ENCODE data around the gene MAP3K19. TPM values are rescaled to one million over a fixed set of nuclear protein-coding genes. Genes with fewer than 3 reads are reported as not detected.

The MAP3K19 gene
- total and polyA plus RNA-seq, 2 of the 8 experiments (the other 6 are each of a cell fraction or from before 2014, with no cell fraction given) = not detected

GRCh38 chr2:135010200-135010942, 36.9 kb downstream of the MAP3K19 start:
- 88% methylated on average over 10 of the region's 10 CpGs; no CpG with 5 or more reads in 1 of the 2 experiments for WGBS, 2 experiments (ENCODE audit: extremely low coverage in 1 of 2, insufficient coverage in 1 of 2, insufficient read length in 1 of 2, insufficient replicate concordance in 2 of 2, low coverage in 1 of 2, low lambda C conversion rate in 2 of 2, missing lambda C conversion rate in 1 of 2)
- H3K36me3 ChIP-seq (ENCODE audit: control insufficient read depth in 2 of 4, insufficient read depth in 4 of 4, low read length in 3 of 4) = no peaks in the 10 kb centered on the region
- no peak overlapping the region for H4K91ac ChIP-seq (replicated peaks; ENCODE audit: insufficient read length, low read length)
- H2BK120ac ChIP-seq (replicated peaks; ENCODE audit: low read depth, low read length) = no peak overlapping the region
- no peaks in the 10 kb centered on the region for H3K79me2 ChIP-seq (ENCODE audit: control insufficient read depth in 1 of 2, insufficient read depth in 2 of 2, low read length in 2 of 2)
- no peak overlapping the region for H3K27ac ChIP-seq (ENCODE audit: low read depth, low read length)
- H4K5ac ChIP-seq (ENCODE audit: insufficient read length, low read depth, low read length) = no peak overlapping the region
- no peaks in the 10 kb centered on the region for H3K27me3 ChIP-seq (replicated peaks in 1 of 4; ENCODE audit: control insufficient read depth in 3 of 4, extremely low read depth in 1 of 4, insufficient read depth in 3 of 4, low read length in 3 of 4)
- no peak overlapping the region for H3K4me3 ChIP-seq (ENCODE audit: extremely low read depth in 1 of 4, insufficient read depth in 2 of 4, low read depth in 3 of 4, low read length in 4 of 4)
- CTCF ChIA-PET (ENCODE audit: partially characterized antibody) = interaction anchor here (0.5 to 2.1 kb wide), 8 partner anchors 21 to 895 kb away, joined by 3 to 7 read pairs (median 4); no protein-coding TSS in a partner anchor
- H2BK20ac ChIP-seq (ENCODE audit: low read length) = no peak overlapping the region
- no peak overlapping the region; the same call in 1 of the 2 replicates for H2AFZ ChIP-seq (ENCODE audit: low read length)
- no peaks in the 10 kb centered on the region for H3K79me1 ChIP-seq (ENCODE audit: low read depth, low read length)
- H3K9me3 ChIP-seq (ENCODE audit: insufficient read depth in 2 of 2, low read depth in 1 of 2, low read length in 1 of 2) = no peaks in the 10 kb centered on the region
- no peak overlapping the region for H2BK12ac ChIP-seq (ENCODE audit: low read depth, low read length)
- POLR2A ChIA-PET (ENCODE audit: partially characterized antibody) = no interaction called here
- no peak for DNase-seq (ENCODE audit: low read depth in 1 of 2, low spot score in 2 of 2)
- FAIRE-seq = no peak
- no peak overlapping the region for H3K23ac ChIP-seq (ENCODE audit: insufficient read length)
- H3K14ac ChIP-seq (ENCODE audit: insufficient read length) = no peak overlapping the region
- no peak overlapping the region for H4K8ac ChIP-seq (ENCODE audit: extremely low read depth, insufficient read depth, low read length)
- H3K18ac ChIP-seq (ENCODE audit: extremely low read depth, low read length) = no peak overlapping the region
- no peaks in the 10 kb centered on the region for H4K20me1 ChIP-seq (replicated peaks in 1 of 2; ENCODE audit: control insufficient read depth in 1 of 2, insufficient read depth in 2 of 2, low read length in 2 of 2)
- no peak overlapping the region for H3K56ac ChIP-seq (replicated peaks; ENCODE audit: insufficient read length, low read depth, low read length)
- H3K4me2 ChIP-seq (ENCODE audit: insufficient read depth in 1 of 2, low read depth in 2 of 2, low read length in 2 of 2) = no peak overlapping the region
- H3K4ac ChIP-seq (replicated peaks; ENCODE audit: insufficient read length, low read depth, low read length) = no peak overlapping the region
- no peak overlapping the region for H2BK5ac ChIP-seq (ENCODE audit: low read depth, low read length)
- H3K9ac ChIP-seq (replicated peaks in 1 of 4; ENCODE audit: extremely low read depth in 1 of 4, low read depth in 3 of 4, low read length in 3 of 4) = no peak overlapping the region
- no peak overlapping the region for H2BK15ac ChIP-seq (ENCODE audit: low read length)
- H3K4me1 ChIP-seq (replicated peaks in 1 of 4; ENCODE audit: control insufficient read depth in 3 of 4, insufficient read depth in 4 of 4, low read length in 3 of 4) = peaks cover 0 to 4% (median under 1%) of the 10 kb centered on the region in 4 experiments; a peak in 3 of 7 replicates
- no peaks in the 10 kb centered on the region for H3K23me2 ChIP-seq (ENCODE audit: low read depth, low read length)
- no peak overlapping the region for H2AK5ac ChIP-seq (ENCODE audit: low read depth, low read length)
- TF ChIP-seq E2F6 (IDR thresholded peaks at IDR 0.05) (no peak), SP4 (IDR thresholded peaks at IDR 0.05; ENCODE audit: low read length) (no peak), ATF3 (IDR thresholded peaks at IDR 0.05; ENCODE audit: insufficient read depth, low read depth, low read length) (no peak), TAF1 (IDR thresholded peaks at IDR 0.05; ENCODE audit: low read depth, low read length) (no peak), EZH2 (IDR thresholded peaks at IDR 0.05; ENCODE audit: low read depth, low read length, severe bottlenecking) (no peak), TEAD4 (IDR thresholded peaks at IDR 0.05; ENCODE audit: low read depth, low read length) (no peak), SIX5 (IDR thresholded peaks at IDR 0.05; ENCODE audit: low read depth, low read length) (no peak), SP1 (IDR thresholded peaks at IDR 0.05; ENCODE audit: low read depth, low read length) (no peak), CBX5 (IDR thresholded peaks at IDR 0.05; ENCODE audit: low read depth, low read length) (no peak), USF2 (IDR thresholded peaks at IDR 0.05; ENCODE audit: low read length) (no peak), NRF1 (IDR thresholded peaks at IDR 0.05; ENCODE audit: low read depth, low read length) (no peak)

Data from H1 (cell line).